Smooth muscle cell (in vitro differentiated cells): Measurements from ENCODE around the gene NOD1. TPM values are rescaled to one million over a fixed set of nuclear protein-coding genes. Genes with fewer than 3 reads are reported as not detected.

Source experiments
- DNase-seq: peaks from one replicate; lab custom pipeline; 2025; ENCODE audit not compliant: unreplicated experiment; lab: John Stamatoyannopoulos, UW
- H2AFZ ChIP-seq: fragments of 200-600 bp; sonication (generic); 2 replicates; pipeline ENCODE4 v1.6.0; 2016; ENCODE audit warnings: antibody characterized with exemption, low read depth, mild to moderate bottlenecking
- H3F3A ChIP-seq: fragments of 200-600 bp; sonication (generic); 2 replicates; pipeline ENCODE4 v1.6.0; 2017; ENCODE audit warnings: antibody characterized with exemption, low read depth
- H3K27ac ChIP-seq: fragments of 200-600 bp; sonication (generic); 2 replicates; pipeline ENCODE4 v1.5.1; 2016; ENCODE audit warnings: low read depth, mild to moderate bottlenecking
- H3K27me3 ChIP-seq: fragments of 200-600 bp; sonication (generic); 2 replicates; pipeline ENCODE4 v1.6.1; 2016; ENCODE audit warnings: low read depth, mild to moderate bottlenecking
- H3K36me3 ChIP-seq: fragments of 200-600 bp; sonication (generic); 2 replicates; pipeline ENCODE4 v1.5.1; 2016; ENCODE audit warnings: low read depth
- H3K4me1 ChIP-seq: fragments of 200-600 bp; sonication (generic); 2 replicates; pipeline ENCODE4 v1.5.1; 2016; ENCODE audit warnings: low read depth
- H3K4me2 ChIP-seq: fragments of 200-600 bp; sonication (generic); 2 replicates; pipeline ENCODE4 v1.6.0; 2016; ENCODE audit warnings: mild to moderate bottlenecking
- H3K4me3 ChIP-seq: fragments of 200-600 bp; sonication (generic); 2 replicates; pipeline ENCODE4 v1.5.1; 2016; ENCODE audit warnings: mild to moderate bottlenecking
- H3K79me2 ChIP-seq: fragments of 200-600 bp; sonication (generic); 2 replicates; pipeline ENCODE4 v1.6.0; 2016; ENCODE audit warnings: low read depth, mild to moderate bottlenecking
- H3K9ac ChIP-seq: fragments of 200-600 bp; sonication (generic); 2 replicates; pipeline ENCODE4 v1.6.0; 2016; ENCODE audit warnings: low read depth
- H3K9me3 ChIP-seq: fragments of 200-600 bp; sonication (generic); replicated peaks from 2 replicates; pipeline ENCODE4 v1.5.1; 2016; ENCODE audit warnings: low read depth
- H4K20me1 ChIP-seq: fragments of 200-600 bp; sonication (generic); 2 replicates; pipeline ENCODE4 v1.6.0; 2016; ENCODE audit warnings: low read depth
- WGBS: methylation state at CpG from one replicate; pipeline ENCODE4 v1.1.7; 2016; ENCODE audit warnings: low lambda C conversion rate; 5-methylcytosine and 5-hydroxymethylcytosine counted together
- polyA plus RNA-seq: library from polyadenylated mRNA; unstranded; fragments of >200 nt; fragmentation: Nextera tagmentation; extraction: Ambion mirVana; gene quantifications from 2 replicates; pipeline ENCODE4 v1.2.1, GENCODE V29; 2016
- total RNA-seq: library from RNA; depleted of rRNA; stranded (reverse); fragments of >200 nt; gene quantifications from 2 replicates; pipeline ENCODE4 v1.2.3, GENCODE V29; 2014
- TF ChIP-seq, protein P1 (sequence below): fragments of 200-600 bp; sonication (generic); IDR thresholded peaks from 2 replicates; pipeline ENCODE4 v1.5.1; 2017; ENCODE audit warnings: borderline replicate concordance, mild to moderate bottlenecking, antibody characterized with exemption; ENCODE audit not compliant: insufficient read depth, poor library complexity, severe bottlenecking

The NOD1 gene
- total and polyA plus RNA-seq, 2 experiments from 2014 or later = 8.6 to 10.5 TPM

DNA sequence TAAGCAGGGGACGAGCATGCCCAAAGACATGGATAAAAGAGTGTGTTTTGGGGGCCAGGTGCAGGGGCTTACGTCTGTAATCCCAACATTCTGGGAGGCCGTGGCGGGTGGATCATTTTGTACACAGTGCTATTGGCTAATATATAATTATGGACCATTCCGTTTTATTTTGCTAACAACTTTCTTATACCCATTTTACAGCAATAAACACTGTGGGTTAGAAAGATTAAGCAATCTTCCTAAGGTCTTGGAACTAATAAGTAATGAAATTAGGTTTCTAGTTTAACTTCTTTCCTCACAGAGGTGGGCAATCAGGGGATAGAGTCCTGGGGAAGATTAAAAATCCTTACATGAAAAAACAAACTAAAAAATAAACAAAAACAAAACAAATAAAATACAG is 22.7 kb upstream of the NOD1 start:
- no peak for DNase-seq
- no peak overlapping the region for H3K9ac ChIP-seq
- peaks cover 12% of the 10 kb centered on the region for H4K20me1 ChIP-seq
- H3K4me3 ChIP-seq = no peak overlapping the region
- H3K4me1 ChIP-seq = peaks cover 9% of the 10 kb centered on the region
- 97% methylated on average over 5 of the region's 5 CpGs for WGBS
- no peaks in the 10 kb centered on the region for H3K27me3 ChIP-seq
- TF ChIP-seq, protein P1, sequence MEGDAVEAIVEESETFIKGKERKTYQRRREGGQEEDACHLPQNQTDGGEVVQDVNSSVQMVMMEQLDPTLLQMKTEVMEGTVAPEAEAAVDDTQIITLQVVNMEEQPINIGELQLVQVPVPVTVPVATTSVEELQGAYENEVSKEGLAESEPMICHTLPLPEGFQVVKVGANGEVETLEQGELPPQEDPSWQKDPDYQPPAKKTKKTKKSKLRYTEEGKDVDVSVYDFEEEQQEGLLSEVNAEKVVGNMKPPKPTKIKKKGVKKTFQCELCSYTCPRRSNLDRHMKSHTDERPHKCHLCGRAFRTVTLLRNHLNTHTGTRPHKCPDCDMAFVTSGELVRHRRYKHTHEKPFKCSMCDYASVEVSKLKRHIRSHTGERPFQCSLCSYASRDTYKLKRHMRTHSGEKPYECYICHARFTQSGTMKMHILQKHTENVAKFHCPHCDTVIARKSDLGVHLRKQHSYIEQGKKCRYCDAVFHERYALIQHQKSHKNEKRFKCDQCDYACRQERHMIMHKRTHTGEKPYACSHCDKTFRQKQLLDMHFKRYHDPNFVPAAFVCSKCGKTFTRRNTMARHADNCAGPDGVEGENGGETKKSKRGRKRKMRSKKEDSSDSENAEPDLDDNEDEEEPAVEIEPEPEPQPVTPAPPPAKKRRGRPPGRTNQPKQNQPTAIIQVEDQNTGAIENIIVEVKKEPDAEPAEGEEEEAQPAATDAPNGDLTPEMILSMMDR = no peak
- no peaks in the 10 kb centered on the region for H3K9me3 ChIP-seq
- H2AFZ ChIP-seq = no peak overlapping the region
- H3K27ac ChIP-seq = no peak overlapping the region
- peaks cover 37% of the 10 kb centered on the region for H3K79me2 ChIP-seq
- H3F3A ChIP-seq = no peaks in the 10 kb centered on the region
- peaks cover 9% of the 10 kb centered on the region for H3K36me3 ChIP-seq
- H3K4me2 ChIP-seq = no peak overlapping the region

DNA sequence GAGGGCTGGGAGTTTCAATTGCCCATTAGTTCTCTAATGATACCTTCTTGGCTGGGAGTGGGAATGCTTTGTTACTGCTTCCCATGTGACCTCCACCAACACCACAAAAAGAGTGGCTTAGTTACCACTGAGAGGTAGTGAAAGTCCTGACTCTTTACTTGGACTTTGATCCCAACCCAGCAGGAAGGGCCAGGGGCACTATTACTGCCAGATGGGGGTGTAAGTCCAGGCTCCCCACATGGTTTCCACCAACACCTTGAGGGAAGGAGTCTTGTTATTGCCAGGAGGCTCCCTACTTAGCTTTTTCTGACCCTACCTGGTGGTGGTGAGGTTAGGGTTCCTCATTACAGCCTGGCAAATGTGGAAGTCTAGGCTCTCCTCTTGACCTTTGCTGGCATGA is 14.6 kb upstream of the NOD1 start:
- Histone ChIP-seq H3K9ac (no peak overlapping the region), H3K4me2 (no peak overlapping the region), H3K27ac (no peak overlapping the region), H3K4me1 (no peaks in the 10 kb centered on the region), H2AFZ (no peak overlapping the region), H3K4me3 (no peak overlapping the region), H3K79me2 (no peaks in the 10 kb centered on the region), H3K36me3 (peaks cover 10% of the 10 kb centered on the region), H3F3A (no peaks in the 10 kb centered on the region), H3K9me3 (peaks cover 3% of the 10 kb centered on the region), H3K27me3 (no peaks in the 10 kb centered on the region), H4K20me1 (no peaks in the 10 kb centered on the region)
- TF ChIP-seq, protein P1 = no peak
- DNase-seq = no peak

DNA sequence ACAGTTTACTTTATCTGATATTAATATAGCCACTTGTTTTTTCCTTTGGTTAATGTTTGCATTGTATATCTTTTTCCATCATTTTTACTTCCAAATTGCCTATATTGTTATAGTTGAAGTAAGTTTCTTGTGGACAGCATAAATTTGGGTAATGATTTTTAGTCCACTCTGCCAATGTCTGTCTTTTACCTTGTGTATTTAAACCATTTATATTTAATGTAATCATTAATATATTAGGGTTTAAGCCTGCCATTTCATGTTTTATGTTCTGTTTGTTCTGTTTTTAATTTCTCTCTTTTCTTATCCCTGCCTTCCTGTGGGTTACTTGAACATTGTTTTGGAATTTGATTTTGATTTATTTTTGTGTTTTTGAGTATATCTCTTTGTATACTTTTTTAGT is 12.8 kb upstream of the NOD1 start:
- TF ChIP-seq, protein P1 = no peak
- Histone ChIP-seq H3K36me3 (peaks cover 2% of the 10 kb centered on the region), H3K4me3 (no peak overlapping the region), H3F3A (no peaks in the 10 kb centered on the region), H3K4me1 (no peaks in the 10 kb centered on the region), H3K27me3 (no peaks in the 10 kb centered on the region), H2AFZ (no peak overlapping the region), H3K4me2 (no peak overlapping the region), H3K79me2 (no peaks in the 10 kb centered on the region), H3K27ac (no peak overlapping the region), H3K9ac (no peak overlapping the region), H4K20me1 (no peaks in the 10 kb centered on the region), H3K9me3 (peaks cover 3% of the 10 kb centered on the region)
- no peak for DNase-seq

DNA sequence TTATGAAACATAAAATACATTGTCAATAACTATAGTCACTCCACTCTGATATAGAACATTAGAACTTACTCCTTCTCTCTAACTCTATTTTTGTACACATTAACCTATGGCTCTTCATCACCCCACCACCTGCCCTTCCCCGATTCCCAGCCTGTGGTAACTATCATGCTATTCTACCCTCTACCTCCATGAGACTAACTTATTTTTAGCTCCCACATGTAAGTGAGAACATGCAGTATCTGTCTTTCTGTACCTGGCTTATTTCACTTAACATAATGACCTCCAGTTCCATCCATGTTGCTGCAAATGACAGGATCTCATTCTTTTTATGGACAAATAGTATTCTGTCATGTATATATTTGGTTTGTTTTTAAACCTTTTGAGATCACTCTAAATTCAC is 8.8 kb upstream of the NOD1 start:
- TF ChIP-seq, protein P1 = no peak
- H2AFZ ChIP-seq = no peak overlapping the region
- no peaks in the 10 kb centered on the region for H3K9me3 ChIP-seq
- H3K4me2 ChIP-seq = no peak overlapping the region
- WGBS = 92% methylated on average over 1 of the region's 1 CpG
- no peaks in the 10 kb centered on the region for H3F3A ChIP-seq
- no peak overlapping the region for H3K4me3 ChIP-seq
- H3K27ac ChIP-seq = no peak overlapping the region
- H3K9ac ChIP-seq = no peak overlapping the region
- no peaks in the 10 kb centered on the region for H3K27me3 ChIP-seq
- no peaks in the 10 kb centered on the region for H3K36me3 ChIP-seq
- no peaks in the 10 kb centered on the region for H4K20me1 ChIP-seq
- H3K4me1 ChIP-seq = no peaks in the 10 kb centered on the region
- H3K79me2 ChIP-seq = no peaks in the 10 kb centered on the region
- no peak for DNase-seq
